Right cardiac atrium (tissue), 5 donors: ENCODE results near the gene PITHD1. TPM values are rescaled to one million over a fixed set of nuclear protein-coding genes. Genes with fewer than 3 reads are reported as not detected.
A peak's percentile ranks its signal among the peaks of the same experiment; 100 is the strongest.

Experiments
- ATAC-seq, 2 donors: fragments of 200-7000 bp; cut with Tn5 transposase; one replicate each; pipeline versions ENCODE4 v1.8.0 to v1.9.1; 2020; ENCODE audit warnings: moderate library complexity in 2 of 2, mild to moderate bottlenecking in 1 of 2
- DNase-seq, 3 donors: peaks; one replicate each; pipeline ENCODE4 v3.0.0-alpha.2; 2020
- H3K27ac ChIP-seq: one replicate; pipeline ENCODE4 v1.5.1; 2013; ENCODE audit warnings: mild to moderate bottlenecking, low read length, control low read depth, moderate library complexity
- H3K27me3 ChIP-seq: one replicate; pipeline ENCODE4 v1.6.1; 2013; ENCODE audit not compliant: control insufficient read depth, insufficient read depth
- H3K4me1 ChIP-seq: one replicate; pipeline ENCODE4 v1.6.1; 2013; ENCODE audit warnings: low read length; ENCODE audit not compliant: control insufficient read depth, insufficient read depth
- H3K4me3 ChIP-seq: one replicate; pipeline ENCODE4 v1.5.1; 2013; ENCODE audit warnings: low read length, control low read depth
- H3K9me3 ChIP-seq: one replicate; pipeline ENCODE4 v1.6.1; 2013; ENCODE audit warnings: low read length; ENCODE audit not compliant: control insufficient read depth
- WGBS: extraction: QIAGEN DNeasy Blood & Tissue Kit; methylation state at CpG from one replicate; pipeline ENCODE4 v1.1.7; 2013; 5-methylcytosine and 5-hydroxymethylcytosine counted together
- intact Hi-C, 4 donors: fragments of 100-400 bp; cut with DNase I; formaldehyde crosslinking; loops; one replicate each; pipeline versions ENCODE4 v1.11.0 to v1.14.0; 2022 to 2023
- polyA plus RNA-seq: library from polyadenylated mRNA; stranded (reverse); fragments of 200-250 nt; gene quantifications from one replicate; pipeline ENCODE4 v1.2.3, GENCODE V29; 2013
- total RNA-seq, 4 donors: library from RNA; stranded (reverse); fragmentation: NEBNext Ultra II Directional; extraction: Animal tissue kit (Norgen Biotek cat#: 25700); gene quantifications; one replicate each; pipeline ENCODE4 v1.2.1, GENCODE V29; 2021
- donor health status: healthy with polysubstance abuse.
- donor health status: DM: no; HTN: yes; CAD: no.
- donor health status: DM: no; HTN: no; CAD: no.
- donor health status: DM: no; HTN: yes; CAD: no; lungs with severe emphysema.
- donor health status: DM: yes; HTN: yes; CAD: no.

Gene PITHD1
- total and polyA plus RNA-seq, 5 donors: 33.1 to 40.3 (median 37.5) TPM

GRCh38 chr1:23751050-23751814, 27.0 kb upstream of the PITHD1 start:
- no peak overlapping the region for H3K27ac ChIP-seq
- ATAC-seq (peak; percentile 50 to 54), DNase-seq (no peak)
- no peaks in the 10 kb centered on the region for H3K4me1 ChIP-seq
- intact Hi-C loops: no loop called here
- WGBS: 54% methylated on average over 11 of the region's 11 CpGs
- no peaks in the 10 kb centered on the region for H3K27me3 ChIP-seq
- H3K4me3 ChIP-seq: no peak overlapping the region
- no peaks in the 10 kb centered on the region for H3K9me3 ChIP-seq

- intact Hi-C loops: no loop called here
- no peaks in the 10 kb centered on the region for H3K9me3 ChIP-seq
- no peaks in the 10 kb centered on the region for H3K27me3 ChIP-seq
- WGBS: 77% methylated on average over 4 of the region's 4 CpGs
- no peaks in the 10 kb centered on the region for H3K4me1 ChIP-seq
- no peak overlapping the region for H3K27ac ChIP-seq
- H3K4me3 ChIP-seq: no peak overlapping the region
- DNase-seq: no peak
- no peak for ATAC-seq
Observed at GRCh38 chr1:23751815-23752200, 26.4 kb upstream of the PITHD1 start.

GRCh38 chr1:23752909-23753308, 25.3 kb upstream of the PITHD1 start:
- Histone ChIP-seq H3K9me3 (no peaks in the 10 kb centered on the region), H3K27ac (no peak overlapping the region), H3K4me1 (no peaks in the 10 kb centered on the region), H3K4me3 (no peak overlapping the region), H3K27me3 (no peaks in the 10 kb centered on the region)
- WGBS: 100% methylated on average over 1 of the region's 1 CpG
- DNase-seq (no peak), ATAC-seq (no peak)
- intact Hi-C loops: no loop called here

- 94% methylated on average over 3 of the region's 3 CpGs for WGBS
- no peak overlapping the region for H3K27ac ChIP-seq
- intact Hi-C loops: no loop called here
Observed at GRCh38 chr1:23756676-23757075, 21.5 kb upstream of the PITHD1 start.

GRCh38 chr1:23757812-23758211, 20.4 kb upstream of the PITHD1 start:
- 67% methylated on average over 1 of the region's 1 CpG for WGBS
- no peak for ATAC-seq
- Histone ChIP-seq H3K27ac (no peak overlapping the region), H3K4me1 (no peaks in the 10 kb centered on the region), H3K9me3 (no peaks in the 10 kb centered on the region), H3K27me3 (no peaks in the 10 kb centered on the region), H3K4me3 (no peak overlapping the region)
- intact Hi-C loops: no loop called here
- DNase-seq: no peak

More at GRCh38 chr1:23756676-23757075, 21.5 kb upstream of the PITHD1 start:
- ATAC-seq (no peak), DNase-seq (no peak)
- Histone ChIP-seq H3K4me1 (no peaks in the 10 kb centered on the region), H3K4me3 (no peak overlapping the region), H3K27me3 (no peaks in the 10 kb centered on the region), H3K9me3 (no peaks in the 10 kb centered on the region)

GRCh38 chr1:23759277-23759676, 18.9 kb upstream of the PITHD1 start:
- H3K27me3 ChIP-seq: no peaks in the 10 kb centered on the region
- ATAC-seq (peak; percentile 80 to 85), DNase-seq (peak in 1 of 3 donors; percentile 30)
- no peak overlapping the region for H3K4me3 ChIP-seq
- H3K4me1 ChIP-seq: no peaks in the 10 kb centered on the region
- H3K27ac ChIP-seq: peak overlapping the region; percentile 9
- no peaks in the 10 kb centered on the region for H3K9me3 ChIP-seq
- WGBS: 34% methylated on average over 4 of the region's 4 CpGs
- intact Hi-C loops: no loop called here

GRCh38 chr1:23763041-23763577, 15.1 kb upstream of the PITHD1 start:
- Histone ChIP-seq H3K4me1 (no peaks in the 10 kb centered on the region), H3K9me3 (no peaks in the 10 kb centered on the region), H3K27ac (no peak overlapping the region), H3K27me3 (no peaks in the 10 kb centered on the region), H3K4me3 (no peak overlapping the region)
- DNase-seq (no peak), ATAC-seq (no peak)
- intact Hi-C loops: no loop called here
- WGBS: 80% methylated on average over 7 of the region's 7 CpGs

GRCh38 chr1:23768733-23769132, 9.5 kb upstream of the PITHD1 start:
- intact Hi-C loops: no loop called here
- DNase-seq (no peak), ATAC-seq (no peak)
- Histone ChIP-seq H3K4me3 (no peak overlapping the region), H3K27ac (no peak overlapping the region), H3K4me1 (no peaks in the 10 kb centered on the region), H3K27me3 (no peaks in the 10 kb centered on the region), H3K9me3 (no peaks in the 10 kb centered on the region)
- 55% methylated on average over 5 of the region's 5 CpGs for WGBS

GRCh38 chr1:23772049-23772853, 6.0 kb upstream of the PITHD1 start:
- peak; percentile 79 to 91 for ATAC-seq
- intact Hi-C loops: loop anchor here in 2 of 4 donors (10.0 kb wide), 1 partner anchor 143 kb away; the partner anchor contains the start of gene CNR2 (in 2 of the 2)
- 14% methylated on average over 14 of the region's 14 CpGs for WGBS
- Histone ChIP-seq H3K27me3 (no peaks in the 10 kb centered on the region), H3K27ac (no peak overlapping the region), H3K4me3 (no peak overlapping the region), H3K4me1 (no peaks in the 10 kb centered on the region), H3K9me3 (no peaks in the 10 kb centered on the region)
- peak; percentile 86 to 94 (median 93) for DNase-seq

- H3K4me1 ChIP-seq: no peaks in the 10 kb centered on the region
Observed at GRCh38 chr1:23772854-23773242, 5.4 kb upstream of the PITHD1 start.

More at GRCh38 chr1:23772854-23773242, 5.4 kb upstream of the PITHD1 start:
- intact Hi-C loops: loop anchor here in 2 of 4 donors (10.0 kb wide), 1 partner anchor 142 kb away; the partner anchor contains the start of gene CNR2 (in 2 of the 2)
- Histone ChIP-seq H3K27me3 (no peaks in the 10 kb centered on the region), H3K27ac (no peak overlapping the region), H3K4me3 (no peak overlapping the region), H3K9me3 (no peaks in the 10 kb centered on the region)
- 87% methylated on average over 10 of the region's 10 CpGs for WGBS
- ATAC-seq: no peak
- DNase-seq: no peak
